Glomerular visceral epithelial cell (primary cell): Measurements from ENCODE around the gene CSMD2.

Experiments
- DNase-seq: peaks from one replicate; pipeline ENCODE4 v3.0.0-alpha.2; 2016; ENCODE audit errors: extremely low spot score

The CSMD2 gene

GRCh38 chr1:33854091-33854490 is 310.9 kb downstream of the CSMD2 start:
- no peak for DNase-seq

DNA sequence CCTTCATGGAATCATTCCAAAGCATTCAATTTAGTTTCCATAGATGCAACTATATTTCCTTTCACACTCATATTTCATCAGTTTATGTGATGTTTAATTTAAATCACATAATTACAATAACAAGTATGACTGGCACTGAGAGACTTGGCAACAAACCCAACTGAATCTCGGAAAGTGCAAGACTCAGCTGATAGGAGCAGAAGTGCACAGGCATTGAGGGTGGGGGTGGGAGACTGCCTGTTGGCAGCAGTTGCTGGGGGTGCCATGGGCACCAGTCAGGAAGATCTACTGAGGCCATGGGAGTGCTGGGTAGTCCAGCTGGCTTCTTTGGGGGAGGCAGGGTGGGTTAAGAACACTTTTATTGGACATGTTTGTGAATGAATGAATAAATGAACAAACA is 311.6 kb downstream of the CSMD2 start:
- no peak for DNase-seq

- no peak for DNase-seq
Observed at GRCh38 chr1:33852711-33853110, 312.3 kb downstream of the CSMD2 start.

GRCh38 chr1:33850481-33850880 is 314.5 kb downstream of the CSMD2 start:
- no peak for DNase-seq

DNA sequence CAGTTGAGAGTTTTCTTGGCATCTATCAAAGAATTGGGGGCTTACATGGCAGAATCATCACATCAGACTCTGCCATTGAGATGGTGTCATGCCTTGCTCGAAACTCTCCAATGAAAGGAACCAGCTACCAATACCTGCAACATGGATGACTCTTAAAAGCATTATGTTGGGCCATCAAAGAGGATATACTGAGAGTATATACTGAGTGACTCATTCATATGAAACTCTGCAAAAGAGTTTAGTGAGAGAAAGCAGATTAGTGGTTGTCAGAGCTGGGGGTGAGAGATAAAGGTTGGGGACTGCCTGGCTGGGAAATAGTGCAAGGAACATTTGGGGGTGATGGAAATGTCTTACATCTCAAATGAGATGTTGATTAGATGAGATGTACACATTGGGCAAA is 315.8 kb downstream of the CSMD2 start:
- DNase-seq, result no peak

GRCh38 chr1:33848205-33848937 is 316.7 kb downstream of the CSMD2 start:
- DNase-seq, result no peak

DNA sequence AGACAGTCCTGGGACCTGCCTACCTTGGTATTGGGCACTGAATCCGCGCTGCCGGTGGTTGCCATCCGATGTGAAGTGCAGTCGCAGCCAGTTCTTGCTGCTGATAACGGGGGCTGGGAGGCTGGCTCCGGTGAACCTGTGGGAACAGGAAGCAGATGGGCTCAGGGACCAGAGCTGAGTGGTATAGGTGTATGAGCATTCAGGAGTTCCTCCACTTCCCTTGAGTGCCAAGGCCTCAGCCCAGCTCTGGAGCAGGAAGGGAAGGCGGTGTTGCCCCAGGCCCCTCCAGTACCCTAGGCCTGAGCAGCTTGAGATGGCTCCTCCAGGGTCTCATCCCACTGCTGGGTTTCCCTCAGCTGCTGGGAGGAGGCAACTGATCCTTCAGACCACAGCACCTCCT is 318.2 kb downstream of the CSMD2 start:
- DNase-seq, result no peak

GRCh38 chr1:33844166-33844565 is 320.9 kb downstream of the CSMD2 start:
- no peak for DNase-seq

- no peak for DNase-seq
Observed at GRCh38 chr1:33842348-33842747, 322.7 kb downstream of the CSMD2 start.

DNA sequence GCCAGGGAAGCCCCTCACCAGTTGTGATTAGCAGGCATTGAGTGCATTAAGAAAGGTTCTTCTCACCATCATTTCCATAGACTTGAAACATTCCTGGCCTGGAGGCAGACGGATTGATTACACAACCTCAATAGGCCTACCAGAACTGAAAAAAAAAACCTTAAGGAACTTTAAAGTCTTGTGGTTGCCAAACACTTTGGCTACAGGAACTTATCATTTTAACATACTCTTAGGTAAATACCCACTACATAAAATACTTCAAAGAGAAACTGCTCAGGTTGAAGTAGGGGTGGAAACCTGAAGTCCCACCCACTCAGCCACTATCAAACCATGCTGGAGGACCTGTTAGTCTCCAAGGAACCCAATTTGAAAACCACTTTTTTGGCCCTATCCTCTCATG is 323.5 kb downstream of the CSMD2 start:
- no peak for DNase-seq

DNA sequence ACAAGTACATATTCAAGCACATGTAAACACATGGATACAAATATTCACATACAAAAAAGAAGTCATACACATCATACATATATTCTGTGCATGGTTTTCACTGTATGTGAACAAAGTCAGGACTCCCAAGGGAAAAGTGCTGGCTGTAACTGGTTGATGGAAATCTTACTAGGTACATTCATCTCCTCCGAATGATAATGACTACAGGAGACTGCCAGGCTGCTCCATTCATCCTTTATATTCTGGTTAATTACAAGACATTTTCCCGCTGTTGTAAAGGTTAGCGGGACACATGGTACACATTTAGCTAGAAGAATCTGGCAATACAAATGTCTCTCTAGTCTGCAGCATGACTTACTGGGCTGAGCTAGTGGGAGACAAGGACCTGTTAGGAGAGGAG is 327.4 kb downstream of the CSMD2 start:
- DNase-seq, result no peak

- DNase-seq, result no peak
Observed at GRCh38 chr1:33836911-33837310, 328.1 kb downstream of the CSMD2 start.

DNA sequence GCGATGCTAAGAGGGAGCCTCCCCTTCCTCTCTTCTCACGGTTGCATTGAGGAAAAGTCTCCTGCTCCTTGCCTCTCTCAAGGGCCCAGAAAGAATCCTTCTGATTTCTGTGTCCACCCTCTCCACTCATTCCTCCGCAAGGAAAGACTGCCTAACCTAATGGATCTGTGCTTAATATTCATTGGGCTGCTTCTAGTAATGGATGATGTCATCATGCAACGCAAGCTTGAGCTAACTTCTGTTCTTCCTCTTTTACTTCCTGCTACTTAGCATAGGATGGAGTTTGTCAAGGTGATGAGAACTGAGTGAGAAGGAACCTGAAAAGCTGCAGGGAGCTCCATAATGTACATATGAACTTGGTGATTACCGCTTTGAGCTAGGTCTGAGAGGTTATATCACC is 336.4 kb downstream of the CSMD2 start:
- no peak for DNase-seq

GRCh38 chr1:33828059-33828458 is 337.0 kb downstream of the CSMD2 start:
- no peak for DNase-seq

- no peak for DNase-seq
Observed at GRCh38 chr1:33826711-33827110, 338.3 kb downstream of the CSMD2 start.

DNA sequence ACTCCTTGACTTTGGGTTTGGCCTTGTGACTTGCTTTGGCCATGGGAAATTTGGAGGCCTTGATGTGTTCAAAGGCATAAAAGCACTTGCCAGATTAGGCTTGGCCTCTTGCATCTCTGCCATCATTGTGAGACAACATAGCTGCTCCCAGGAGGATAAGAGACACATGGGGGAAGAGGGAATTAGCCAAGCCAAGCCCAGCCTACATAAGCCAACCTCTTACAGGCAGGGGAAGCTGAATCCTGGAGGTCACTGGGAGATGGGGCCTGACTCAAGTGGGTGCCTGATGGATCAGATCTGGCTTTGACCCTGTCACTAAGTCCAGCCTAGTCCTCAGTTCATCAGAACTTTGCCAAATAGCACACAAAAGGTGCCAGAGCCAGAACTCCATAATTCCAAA is 338.7 kb downstream of the CSMD2 start:
- no peak for DNase-seq

DNA sequence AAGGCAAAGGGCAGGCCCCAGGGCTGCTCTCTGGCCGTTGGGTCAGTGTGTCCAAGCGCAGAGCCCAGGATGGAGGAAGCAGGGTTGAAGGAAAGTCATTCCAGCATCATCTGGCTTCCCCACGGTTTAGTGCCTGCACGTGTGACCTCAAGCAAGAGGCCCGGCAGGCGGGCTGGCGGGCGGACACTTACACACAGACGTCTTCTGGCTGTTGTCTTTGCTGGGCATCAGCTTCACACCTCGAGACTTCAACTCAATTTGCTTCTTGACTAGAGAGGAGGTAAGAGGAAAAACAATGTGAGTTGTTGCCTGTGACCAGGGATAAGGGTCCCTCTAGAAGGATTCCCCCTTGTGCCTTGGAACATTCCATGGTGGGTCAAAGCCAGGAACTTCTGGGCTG is 339.5 kb downstream of the CSMD2 start:
- DNase-seq, result no peak

DNA sequence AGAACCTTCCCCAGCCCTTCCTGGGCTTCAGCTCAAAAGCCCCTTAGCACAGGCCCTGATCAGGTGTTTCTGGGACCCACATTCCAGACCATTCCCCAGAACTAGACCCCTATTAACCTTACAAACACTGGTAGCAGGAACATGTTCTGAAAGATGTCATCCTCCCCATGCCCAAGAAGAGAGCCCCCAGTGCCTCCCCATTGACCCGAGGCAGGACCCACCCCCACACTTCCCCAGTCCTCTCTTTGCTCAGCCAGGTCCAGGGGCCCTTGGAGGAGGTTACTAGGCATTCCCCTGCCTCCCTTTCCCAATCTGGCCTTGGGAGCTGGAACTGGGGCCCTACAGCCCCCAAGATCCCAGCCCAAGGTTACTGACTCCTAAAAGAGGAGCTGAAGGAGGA is 340.1 kb downstream of the CSMD2 start:
- no peak for DNase-seq

- no peak for DNase-seq
Observed at GRCh38 chr1:33824321-33824720, 340.7 kb downstream of the CSMD2 start.

DNA sequence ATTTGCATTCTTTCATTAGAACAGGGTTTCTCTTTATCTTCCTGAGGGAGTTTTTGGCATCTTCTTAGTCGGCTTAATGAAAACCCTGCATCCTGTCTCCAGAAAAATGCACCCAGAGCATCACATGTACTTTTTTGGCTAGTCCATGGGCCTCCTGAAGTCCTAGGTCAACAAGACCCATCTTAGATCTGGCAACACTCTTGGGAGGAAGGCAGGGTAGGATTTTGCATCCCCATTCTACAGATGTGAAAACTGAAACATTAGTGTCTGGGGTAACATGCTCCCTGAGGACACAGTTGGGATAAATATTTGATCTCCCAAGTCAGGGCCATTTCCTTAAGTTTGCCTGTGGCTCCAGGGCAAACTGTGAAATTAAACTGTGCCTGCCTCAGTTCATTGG is 341.2 kb downstream of the CSMD2 start:
- no peak for DNase-seq

DNA sequence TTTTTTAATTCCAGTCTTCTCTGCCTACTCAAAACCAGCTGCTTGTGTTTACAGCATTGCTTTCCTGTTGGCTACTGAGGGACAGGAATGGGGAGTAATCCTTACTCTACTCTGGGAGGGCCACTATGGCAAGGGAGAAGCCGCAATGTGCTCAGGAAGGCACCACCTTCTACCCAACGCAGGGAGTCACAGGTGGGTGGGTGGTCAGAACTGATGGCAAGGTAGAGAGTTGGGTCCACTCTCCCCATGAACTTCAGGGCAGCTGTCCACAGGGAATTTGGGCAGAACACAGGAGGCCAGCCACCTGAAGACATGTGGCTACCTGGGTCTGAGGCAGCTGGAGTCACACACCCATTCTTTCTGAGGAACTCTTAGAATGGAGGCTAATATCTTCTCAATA is 341.6 kb downstream of the CSMD2 start:
- no peak for DNase-seq

DNA sequence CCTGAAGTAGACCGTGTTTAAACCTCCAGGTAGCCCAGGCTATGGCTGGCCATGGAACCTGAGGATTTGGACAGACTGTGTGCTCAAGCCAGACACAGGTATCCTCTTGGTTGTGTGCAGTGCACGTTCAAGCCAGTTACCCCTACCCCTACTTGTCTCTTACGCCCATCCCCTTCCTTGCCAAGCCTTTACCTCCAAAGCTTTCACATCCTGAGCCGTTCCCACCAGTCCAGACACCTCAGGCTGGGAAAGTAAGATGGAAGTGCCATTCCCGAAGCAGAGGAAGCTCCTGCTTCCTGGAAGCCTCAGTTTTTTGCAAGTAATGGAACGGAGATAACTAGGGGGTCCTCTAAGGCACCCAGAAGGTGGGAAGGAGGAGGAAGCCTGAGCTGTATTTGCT is 342.6 kb downstream of the CSMD2 start:
- DNase-seq, result no peak

DNA sequence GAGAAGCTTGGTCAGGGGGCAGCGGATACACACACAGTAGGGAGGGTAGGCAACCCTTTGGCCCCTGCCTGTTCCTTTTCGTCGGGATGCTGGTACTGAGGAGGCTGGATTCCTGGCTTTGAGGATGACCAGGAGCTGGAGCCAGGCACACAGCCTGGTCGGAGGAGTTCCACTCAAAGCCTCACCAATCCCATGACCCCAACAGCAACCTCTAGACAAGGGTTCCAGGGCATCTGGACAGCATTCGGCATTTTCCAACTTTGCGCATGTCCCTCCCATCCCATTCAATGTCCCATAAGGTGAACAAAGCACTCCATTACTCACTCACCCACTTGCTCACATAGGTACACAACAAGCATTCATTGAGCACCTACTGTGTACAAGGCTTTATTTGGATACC is 343.7 kb downstream of the CSMD2 start:
- DNase-seq, result no peak

DNA sequence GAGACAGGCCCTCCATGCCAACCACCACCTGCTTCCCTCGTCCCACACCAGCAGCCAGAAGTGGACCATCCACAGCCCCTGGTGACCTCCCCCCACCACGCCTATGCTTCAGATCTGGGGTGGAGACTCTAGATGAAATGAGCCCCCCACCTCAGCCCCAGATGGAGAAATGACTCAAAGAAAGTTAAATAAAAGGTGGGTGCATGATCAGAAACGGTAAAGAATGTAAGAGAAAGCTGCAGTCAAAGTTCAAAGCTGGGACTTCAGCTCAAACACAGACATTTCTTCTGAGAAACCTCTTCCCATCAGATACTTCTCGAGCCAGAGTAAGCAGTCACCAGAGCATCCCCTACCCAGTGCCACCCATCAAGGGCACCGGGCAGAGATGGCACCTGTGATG is 344.2 kb downstream of the CSMD2 start:
- no peak for DNase-seq
